A549 treated with Mapracorat at 1 μM for 4 hours (cell line): ENCODE data around the gene BRAP. TPM values are rescaled to one million over a fixed set of nuclear protein-coding genes. Genes with fewer than 3 reads are reported as not detected.

Experiments
- total RNA-seq: library from RNA; stranded (reverse); fragments of 200-300 nt; extraction: Qiagen RNA extraction; gene quantifications from 5 replicates; pipeline ENCODE4 v1.2.3, GENCODE V29; 2022

BRAP gene, protein sequence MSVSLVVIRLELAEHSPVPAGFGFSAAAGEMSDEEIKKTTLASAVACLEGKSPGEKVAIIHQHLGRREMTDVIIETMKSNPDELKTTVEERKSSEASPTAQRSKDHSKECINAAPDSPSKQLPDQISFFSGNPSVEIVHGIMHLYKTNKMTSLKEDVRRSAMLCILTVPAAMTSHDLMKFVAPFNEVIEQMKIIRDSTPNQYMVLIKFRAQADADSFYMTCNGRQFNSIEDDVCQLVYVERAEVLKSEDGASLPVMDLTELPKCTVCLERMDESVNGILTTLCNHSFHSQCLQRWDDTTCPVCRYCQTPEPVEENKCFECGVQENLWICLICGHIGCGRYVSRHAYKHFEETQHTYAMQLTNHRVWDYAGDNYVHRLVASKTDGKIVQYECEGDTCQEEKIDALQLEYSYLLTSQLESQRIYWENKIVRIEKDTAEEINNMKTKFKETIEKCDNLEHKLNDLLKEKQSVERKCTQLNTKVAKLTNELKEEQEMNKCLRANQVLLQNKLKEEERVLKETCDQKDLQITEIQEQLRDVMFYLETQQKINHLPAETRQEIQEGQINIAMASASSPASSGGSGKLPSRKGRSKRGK
- total RNA-seq: 10.8 to 14.1 TPM (median 12.7 TPM) in 5 replicates

DNA sequence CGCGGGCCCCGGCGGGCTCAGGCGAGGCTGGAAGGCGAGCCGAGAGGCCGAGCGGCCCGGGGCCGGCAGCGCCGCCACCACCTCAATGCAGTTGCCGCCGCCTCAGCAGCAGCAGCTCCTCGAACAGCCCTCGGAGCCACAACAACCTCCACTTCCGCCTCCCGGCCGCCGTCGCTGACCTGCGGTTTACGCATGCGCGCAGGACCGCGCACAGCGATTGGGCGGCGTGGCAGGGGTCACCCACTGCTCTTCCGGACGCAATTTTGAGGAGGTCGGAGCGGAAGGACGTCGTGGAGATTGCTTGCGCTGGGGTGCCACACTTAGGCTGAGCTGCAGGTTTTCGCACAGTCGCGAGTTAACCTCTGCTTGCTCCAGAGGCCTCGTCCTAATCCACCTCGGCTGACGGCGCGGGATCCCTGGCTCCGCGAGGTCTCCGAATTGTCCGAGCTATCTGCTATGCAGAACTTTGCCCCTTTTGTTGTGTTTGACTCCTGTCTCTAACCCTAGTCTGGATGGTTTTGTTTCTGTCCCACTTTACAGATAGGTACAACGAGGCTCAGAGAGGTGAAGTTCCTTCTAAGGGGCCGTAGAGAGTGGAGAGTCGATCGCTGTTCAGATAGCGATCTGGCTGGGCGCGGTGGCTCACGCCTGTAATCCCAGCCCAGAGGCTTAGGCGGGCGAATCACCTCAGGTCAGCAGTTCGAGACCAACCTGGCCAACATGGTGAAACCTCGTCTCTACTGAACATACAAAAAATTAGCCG is at the start of gene BRAP, which contains the start of gene ACAD10:
Gene BRAP (minus strand): TSS at position 146 of the 763 bp plus-strand sequence. CDS start 164 bp downstream, outside the sequence.
Gene ACAD10 (plus strand): TSS at position 243 of the 763 bp plus-strand sequence. CDS start 6,657 bp downstream, outside the sequence.

DNA sequence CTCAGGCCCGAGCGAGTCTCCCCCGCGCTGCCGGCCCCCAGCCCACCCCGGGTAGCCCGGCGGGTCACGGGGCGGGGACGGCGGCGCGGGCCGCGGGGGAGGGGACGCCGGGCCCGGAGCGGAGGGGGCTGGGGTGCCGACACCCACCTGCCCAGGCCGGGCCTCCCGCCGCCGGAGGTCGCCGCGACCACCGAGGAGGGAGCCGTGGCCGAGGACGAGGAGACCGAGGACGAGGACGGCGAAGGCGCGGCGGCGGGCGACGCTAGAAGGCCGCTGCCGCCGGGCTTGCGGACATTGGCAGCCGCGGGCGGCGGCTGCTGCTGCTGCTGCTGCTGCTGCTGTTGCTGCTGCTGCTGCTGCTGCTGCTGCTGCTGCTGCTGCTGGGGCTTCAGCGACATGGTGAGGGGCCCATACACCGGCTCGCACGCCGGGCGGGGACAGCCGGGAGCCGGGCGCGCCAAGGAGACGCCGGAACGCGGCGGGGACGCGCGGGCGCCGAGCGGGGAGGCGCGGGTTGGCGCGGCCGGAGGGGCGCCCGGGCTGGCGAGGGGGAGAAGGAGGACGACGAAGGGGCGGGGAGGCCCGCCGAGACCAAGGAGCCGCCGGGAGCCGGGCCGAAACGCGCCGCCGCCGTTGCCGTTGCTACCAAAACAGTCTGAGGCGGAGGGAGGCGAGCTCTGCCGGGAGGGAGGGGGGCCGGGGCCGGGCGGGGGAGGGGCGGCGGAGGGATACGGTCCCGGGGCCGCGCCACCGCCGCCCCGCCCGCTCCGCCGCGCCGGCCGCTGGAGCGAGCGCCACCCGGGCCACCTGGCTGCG is 86.9 kb downstream of the BRAP start, which contains the start of gene ATXN2:
Gene ATXN2 (minus strand): TSS at position 679 of the 816 bp plus-strand sequence. CDS start 281 bp downstream, at position 398.

Other genes starting within 250 kb of the BRAP start
- gene ATXN2, start 86.6 kb downstream of the BRAP start, total RNA-seq: 46.6 to 57.9 TPM (median 51.1 TPM) in 5 replicates
- 9.0 to 12.6 TPM (median 9.5 TPM) in 5 replicates for gene ACAD10, start 97 bp upstream of the BRAP start, total RNA-seq
- gene ALDH2, start 81.0 kb upstream of the BRAP start, total RNA-seq: 61.5 to 94.1 TPM (median 86.3 TPM) in 5 replicates
- gene MAPKAPK5, start 156.3 kb upstream of the BRAP start, total RNA-seq: 50.3 to 58.8 TPM (median 55.1 TPM) in 5 replicates